ENCODE measurements around the gene LBHD2.

DNA sequence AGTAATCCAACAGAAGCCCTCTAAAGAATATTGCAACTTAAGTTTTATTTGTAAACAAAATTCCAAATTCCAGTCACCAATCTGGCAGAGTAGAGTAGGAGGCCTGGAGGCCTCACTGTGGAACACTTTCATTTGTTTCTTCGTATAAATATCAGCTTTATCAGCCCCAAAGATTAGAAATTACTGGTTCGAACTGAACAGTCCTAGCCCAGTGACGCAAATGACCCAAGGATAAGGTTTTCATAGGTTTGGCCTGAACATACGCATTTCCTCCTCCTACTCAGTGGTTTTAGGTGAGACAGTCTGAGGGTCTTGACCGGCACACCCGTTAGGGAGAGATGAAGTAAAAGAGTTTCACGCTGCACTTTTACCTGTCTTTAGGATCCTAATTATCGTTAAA is 28.3 kb upstream of the LBHD2 start:
- TF ChIP-seq, protein P1, sequence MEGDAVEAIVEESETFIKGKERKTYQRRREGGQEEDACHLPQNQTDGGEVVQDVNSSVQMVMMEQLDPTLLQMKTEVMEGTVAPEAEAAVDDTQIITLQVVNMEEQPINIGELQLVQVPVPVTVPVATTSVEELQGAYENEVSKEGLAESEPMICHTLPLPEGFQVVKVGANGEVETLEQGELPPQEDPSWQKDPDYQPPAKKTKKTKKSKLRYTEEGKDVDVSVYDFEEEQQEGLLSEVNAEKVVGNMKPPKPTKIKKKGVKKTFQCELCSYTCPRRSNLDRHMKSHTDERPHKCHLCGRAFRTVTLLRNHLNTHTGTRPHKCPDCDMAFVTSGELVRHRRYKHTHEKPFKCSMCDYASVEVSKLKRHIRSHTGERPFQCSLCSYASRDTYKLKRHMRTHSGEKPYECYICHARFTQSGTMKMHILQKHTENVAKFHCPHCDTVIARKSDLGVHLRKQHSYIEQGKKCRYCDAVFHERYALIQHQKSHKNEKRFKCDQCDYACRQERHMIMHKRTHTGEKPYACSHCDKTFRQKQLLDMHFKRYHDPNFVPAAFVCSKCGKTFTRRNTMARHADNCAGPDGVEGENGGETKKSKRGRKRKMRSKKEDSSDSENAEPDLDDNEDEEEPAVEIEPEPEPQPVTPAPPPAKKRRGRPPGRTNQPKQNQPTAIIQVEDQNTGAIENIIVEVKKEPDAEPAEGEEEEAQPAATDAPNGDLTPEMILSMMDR (IDR thresholded peaks at IDR 0.05), result no peak
- no peak for TF ChIP-seq POLR2A (IDR thresholded peaks at IDR 0.05)
